GM18519 (cell line): Measurements from ENCODE around the gene PYGO1.
"Not testable (repeated sequence)": the region's sequence is repeated elsewhere in the genome, so short reads cannot be mapped to it uniquely, and the experiment has no call there.

Experiments used
- ATAC-seq: cut with Tn5 transposase; IDR thresholded peaks from one replicate; pipeline ENCODE4 v1.9.1; 2021; ENCODE audit warnings: mild to moderate bottlenecking, moderate library complexity; ENCODE audit not compliant: unreplicated experiment, low FRiP score

The PYGO1 gene

DNA sequence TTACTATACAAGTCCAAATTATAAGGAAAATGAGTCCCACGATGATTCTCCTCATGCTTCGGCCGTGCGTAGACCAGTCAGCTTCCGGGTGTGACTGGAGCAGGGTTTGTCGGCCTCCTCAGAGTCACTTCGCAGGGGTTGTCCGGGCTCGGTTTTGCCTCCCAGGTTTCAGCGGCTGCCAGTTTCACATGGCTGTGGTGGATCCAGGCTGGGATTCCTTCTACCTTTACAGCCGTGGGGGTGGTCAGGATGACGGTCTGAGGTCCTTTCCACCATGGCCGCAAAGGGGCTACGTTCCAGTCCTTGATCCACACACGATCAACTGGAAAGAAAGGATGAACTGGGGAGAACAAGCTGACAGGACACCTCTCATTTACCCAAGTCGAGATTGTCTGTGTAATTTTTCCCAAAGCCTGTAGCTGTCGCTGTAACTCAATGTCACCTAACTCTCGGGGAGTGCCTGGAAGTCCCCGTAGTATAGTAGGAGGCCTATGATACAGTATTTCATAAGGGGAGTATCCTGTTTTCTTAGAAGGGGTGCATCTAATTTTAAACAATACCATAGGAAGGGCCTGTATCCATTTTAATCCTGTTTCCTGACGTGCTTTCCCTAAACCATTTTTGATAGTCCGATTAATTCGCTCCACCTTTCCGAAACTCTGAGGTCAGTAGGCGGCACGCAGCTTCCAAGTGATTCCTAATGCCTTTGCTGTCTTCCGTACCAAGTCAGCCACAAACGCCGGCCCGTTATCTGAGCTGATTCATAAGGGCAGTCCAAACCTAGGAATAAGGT is 74.3 kb downstream of the PYGO1 start:
- ATAC-seq: not testable (repeated sequence)

DNA sequence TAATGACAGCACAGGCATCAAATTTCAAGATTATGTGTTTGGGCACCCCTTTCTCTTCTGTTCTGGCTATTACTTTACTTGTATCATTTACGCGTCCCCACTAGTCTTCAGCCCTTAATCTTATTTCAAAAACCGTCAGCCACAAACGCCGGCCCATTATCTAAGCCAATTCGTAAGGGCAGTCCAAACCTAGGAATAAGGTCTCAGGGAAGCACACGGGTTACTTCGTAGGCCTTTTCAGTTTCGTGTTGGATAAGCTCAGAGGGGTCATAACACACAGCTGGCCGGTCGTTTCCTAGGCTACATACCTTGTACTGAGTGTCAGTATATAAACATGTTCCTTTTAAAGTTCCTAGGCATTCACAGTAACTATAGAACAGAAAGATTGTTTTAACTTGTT is 75.0 kb downstream of the PYGO1 start:
- ATAC-seq: no peak

DNA sequence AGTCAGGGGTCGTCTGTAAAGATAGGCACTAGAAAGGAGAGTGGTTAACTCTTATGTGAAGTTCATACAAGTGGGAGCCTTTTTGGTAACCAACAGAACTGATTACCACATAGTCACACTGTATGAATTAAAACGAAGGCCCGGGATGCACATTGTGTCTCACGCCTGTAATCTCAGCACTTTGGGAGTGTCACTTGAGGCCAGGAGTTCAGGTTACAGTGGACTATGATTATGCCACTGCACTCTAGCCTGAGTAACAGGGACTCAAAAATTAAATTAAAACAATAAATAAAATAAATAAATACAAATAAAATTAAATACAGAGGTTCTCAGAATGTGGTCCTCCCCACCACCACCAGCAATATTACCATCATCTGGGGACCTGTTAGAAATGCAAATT is 80.6 kb downstream of the PYGO1 start:
- no peak for ATAC-seq

DNA sequence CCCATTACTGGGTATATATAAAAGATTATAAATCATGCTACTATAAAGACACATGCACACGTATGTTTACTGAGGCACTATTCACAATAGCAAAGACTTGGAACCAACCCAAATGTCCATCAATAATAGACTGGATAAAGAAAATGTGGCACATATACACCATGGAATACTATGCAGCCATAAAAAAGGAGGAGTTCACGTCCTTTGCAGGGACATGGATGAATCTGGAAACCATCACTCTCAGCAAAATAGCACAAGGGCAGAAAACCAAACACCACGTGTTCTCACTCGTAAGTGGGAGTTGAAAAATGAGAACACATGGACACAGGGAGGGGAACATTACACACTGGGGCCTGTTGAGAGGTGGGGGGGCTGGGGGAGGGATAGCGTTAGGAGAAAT is 82.7 kb downstream of the PYGO1 start:
- not testable (repeated sequence) for ATAC-seq

DNA sequence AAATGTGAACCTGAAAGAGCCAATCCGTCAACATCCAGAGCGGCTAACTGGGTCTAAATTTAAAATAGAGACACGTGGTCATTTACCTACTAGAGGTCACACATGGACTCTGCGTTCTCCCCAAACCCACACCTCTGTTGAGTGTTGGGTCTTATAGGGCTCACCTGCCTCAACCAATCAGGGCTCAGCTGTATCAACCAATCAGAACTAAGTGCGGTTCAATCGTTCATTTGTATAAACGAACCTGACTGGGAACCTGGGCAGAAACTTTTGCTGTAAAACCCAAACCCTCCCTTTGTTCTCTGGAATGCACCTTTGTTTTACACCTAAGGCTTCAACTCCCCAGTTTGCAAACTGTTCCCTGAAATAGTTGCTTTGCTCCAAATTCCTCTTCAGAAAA is 89.0 kb downstream of the PYGO1 start:
- ATAC-seq: no peak

DNA sequence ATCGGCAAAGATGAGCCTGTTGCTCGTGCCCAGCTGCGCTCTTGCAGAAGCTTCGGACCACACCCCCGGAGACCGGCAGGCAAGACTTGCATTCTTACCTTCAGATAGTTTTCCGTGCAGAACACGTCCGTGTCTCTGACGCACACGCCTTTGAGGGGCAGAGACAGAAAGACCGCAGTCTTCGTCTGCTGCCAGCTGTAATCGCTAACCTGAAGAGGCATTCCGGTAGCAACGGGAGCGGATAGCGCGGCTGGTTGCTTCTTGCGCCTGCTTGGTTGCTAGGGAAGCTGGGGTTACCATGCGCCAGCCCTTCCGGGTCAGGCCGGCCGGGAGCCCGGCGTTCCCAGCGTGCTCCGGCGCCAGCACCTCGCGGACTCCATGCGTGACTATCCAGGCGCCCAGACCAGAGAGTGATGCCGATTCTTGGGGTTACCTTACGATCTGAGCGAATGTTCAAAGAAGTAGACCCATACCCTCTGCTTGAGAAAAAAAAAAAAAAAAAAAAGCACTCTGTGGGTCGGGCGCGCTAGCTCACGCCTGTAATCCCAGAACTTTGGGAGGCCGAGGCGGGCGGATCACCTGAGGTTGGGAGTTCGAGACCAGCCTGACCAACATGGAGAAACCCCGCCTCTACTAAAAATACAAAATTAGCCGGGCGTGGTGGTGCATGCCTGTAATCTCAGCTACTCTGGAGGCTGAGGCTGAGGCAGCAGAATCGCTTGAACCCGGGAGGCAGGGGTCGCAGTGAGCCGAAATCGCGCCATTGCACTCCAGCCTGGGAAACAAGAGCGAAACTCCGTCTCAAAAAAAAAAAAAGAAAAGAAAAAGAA is 89.8 kb downstream of the PYGO1 start:
- ATAC-seq: peak; percentile 96

DNA sequence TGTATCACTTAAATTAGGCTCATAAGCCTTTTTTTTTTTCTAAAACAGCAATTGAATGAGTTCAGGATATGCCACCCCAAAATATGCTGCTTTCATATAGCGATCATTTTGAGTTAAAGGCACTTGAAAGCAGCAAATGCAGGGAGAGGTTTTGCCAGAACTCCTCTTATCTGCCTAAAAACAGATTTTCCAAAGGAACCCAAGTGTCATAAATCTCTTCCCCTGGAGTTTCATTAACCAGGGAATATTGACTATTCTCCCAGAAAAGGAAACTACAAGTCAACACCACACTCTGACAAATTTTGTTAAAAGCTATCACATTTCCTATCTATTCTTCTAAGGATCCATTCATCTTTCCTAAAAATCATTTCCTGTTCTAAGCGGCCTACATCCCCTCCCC is 91.4 kb downstream of the PYGO1 start:
- no peak for ATAC-seq

DNA sequence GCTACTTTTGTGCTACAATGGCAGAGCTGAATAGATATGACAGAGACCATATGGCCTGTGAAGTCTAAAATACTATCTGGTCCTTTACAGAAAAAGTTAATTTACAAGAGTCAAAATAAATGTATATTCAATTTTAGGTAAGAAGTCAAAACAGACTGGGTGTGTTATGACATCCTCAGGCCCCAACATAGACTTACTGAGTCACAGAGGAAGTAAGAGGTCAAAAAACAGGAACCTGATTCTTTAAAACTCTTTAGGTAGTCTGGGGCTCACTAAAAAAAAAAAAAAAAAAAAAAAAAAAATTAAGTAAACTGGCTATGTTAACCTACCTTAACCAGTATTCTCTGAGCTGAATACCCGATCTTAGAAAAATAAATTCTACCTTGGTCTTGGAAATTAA is 93.2 kb downstream of the PYGO1 start:
- ATAC-seq: peak; percentile 39

DNA sequence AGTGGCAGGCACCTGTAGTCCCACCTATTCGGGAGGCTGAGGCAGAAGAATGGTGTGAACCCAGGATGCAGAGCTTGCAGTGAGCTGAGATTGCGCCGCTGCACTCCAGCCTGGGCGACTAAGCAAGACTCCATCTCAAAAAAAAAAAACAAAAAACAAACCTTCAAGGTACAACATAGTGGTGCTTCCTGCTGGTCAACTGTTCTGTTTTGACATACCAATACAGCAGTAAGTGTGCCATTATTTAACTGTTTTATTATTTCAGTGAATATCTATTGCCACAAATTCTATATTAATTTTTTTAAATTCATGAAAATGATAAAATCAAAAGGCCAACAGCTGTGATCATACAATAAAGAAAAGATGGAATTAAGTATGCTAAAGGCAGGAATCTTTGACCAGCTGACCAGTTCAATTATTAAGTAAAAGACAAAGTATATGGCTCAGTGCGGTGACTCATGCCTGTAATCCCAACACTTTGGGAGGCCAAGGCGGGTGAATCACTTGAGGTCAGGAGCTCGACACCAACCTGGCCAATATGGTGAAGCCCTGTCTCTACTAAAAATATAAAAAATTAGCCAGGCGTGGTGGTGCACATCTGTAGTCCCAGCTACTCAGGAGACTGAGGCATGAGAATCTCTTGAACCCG is 99.1 kb downstream of the PYGO1 start:
- not testable (repeated sequence) for ATAC-seq
